CD14-positive monocyte (primary cell): ENCODE measurements around the gene MYH7B. TPM values are rescaled to one million over a fixed set of nuclear protein-coding genes. Genes with fewer than 3 reads are reported as not detected.
A peak's percentile ranks its signal among the peaks of the same experiment; 100 is the strongest.

Experiments used
- DNase-seq, 3 donors: peaks; one replicate each; pipeline ENCODE4 v3.0.0-alpha.2; 2011 to 2022
- H2AFZ ChIP-seq: 2 replicates; pipeline ENCODE4 v1.6.0; 2012; ENCODE audit warnings: mild to moderate bottlenecking, low read depth, low read length, inconsistent platforms; ENCODE audit not compliant: insufficient read depth, poor library complexity, severe bottlenecking
- H3K27ac ChIP-seq, 2 donors: 1 replicate in 1 of 2; 2 replicates in 1 of 2; pipeline ENCODE4 v1.5.1; 2012 to 2013; ENCODE audit warnings: low read length in 2 of 2, control low read depth in 1 of 2, inconsistent platforms in 1 of 2, low read depth in 1 of 2, mild to moderate bottlenecking in 1 of 2
- H3K27me3 ChIP-seq, 2 donors: one replicate each; pipeline versions ENCODE4 v1.6.0 to v1.6.1; 2011 to 2013; ENCODE audit warnings: low read length in 2 of 2; ENCODE audit not compliant: control insufficient read depth in 2 of 2, insufficient read depth in 2 of 2
- H3K36me3 ChIP-seq, 2 donors: replicated peaks in 1 of 2; 1 replicate in 1 of 2; 2 replicates in 1 of 2; pipeline versions ENCODE4 v1.5.1 to v1.6.1; 2012 to 2013; ENCODE audit warnings: low read length in 2 of 2, control low read depth in 1 of 2, inconsistent platforms in 1 of 2, mild to moderate bottlenecking in 1 of 2; ENCODE audit not compliant: insufficient read depth in 2 of 2, control insufficient read depth in 1 of 2
- H3K4me1 ChIP-seq, 2 donors: 1 replicate in 1 of 2; 2 replicates in 1 of 2; pipeline versions ENCODE4 v1.5.1 to v1.6.1; 2012 to 2013; ENCODE audit warnings: low read length in 2 of 2, control low read depth in 1 of 2, inconsistent platforms in 1 of 2, mild to moderate bottlenecking in 1 of 2, moderate library complexity in 1 of 2; ENCODE audit not compliant: insufficient read depth in 2 of 2, control insufficient read depth in 1 of 2
- H3K4me2 ChIP-seq: replicated peaks from 2 replicates; pipeline ENCODE3; 2012; ENCODE audit warnings: low read length, moderate library complexity, mild to moderate bottlenecking; ENCODE audit not compliant: poor library complexity, severe bottlenecking; ENCODE audit errors: extremely low read depth
- H3K4me3 ChIP-seq, 3 experiments: fragments of 200-600 bp in 1 of 3; sonication (generic) in 1 of 3; replicated peaks in 1 of 3; 1 replicate in 2 of 3; 2 replicates in 1 of 3; pipeline ENCODE4 v1.5.1; 2011 to 2013; ENCODE audit warnings: low read length in 3 of 3, mild to moderate bottlenecking in 3 of 3, control low read depth in 2 of 3, low read depth in 2 of 3, inconsistent platforms in 1 of 3, moderate library complexity in 1 of 3
- H3K79me2 ChIP-seq: 2 replicates; pipeline ENCODE4 v1.6.0; 2012; ENCODE audit warnings: mild to moderate bottlenecking, control low read depth, inconsistent platforms, low read length, moderate library complexity; ENCODE audit not compliant: insufficient read depth
- H3K9ac ChIP-seq: 2 replicates; pipeline ENCODE4 v1.6.0; 2017; ENCODE audit warnings: low read length, mild to moderate bottlenecking; ENCODE audit not compliant: insufficient read depth, poor library complexity, severe bottlenecking
- H3K9me3 ChIP-seq, 2 donors: replicated peaks in 1 of 2; 1 replicate in 1 of 2; 2 replicates in 1 of 2; pipeline versions ENCODE4 v1.5.1 to v1.6.1; 2012 to 2013; ENCODE audit warnings: low read length in 2 of 2, control low read depth in 1 of 2; ENCODE audit not compliant: control insufficient read depth in 1 of 2, insufficient read depth in 1 of 2
- H4K20me1 ChIP-seq: 2 replicates; pipeline ENCODE4 v1.6.0; 2012; ENCODE audit warnings: mild to moderate bottlenecking, low read length, control low read depth, moderate library complexity; ENCODE audit not compliant: insufficient read depth
- H3K27ac Mint-ChIP-seq, 7 donors: one replicate each; pipeline ENCODE4 v1.8.0; 2020; ENCODE audit warnings: mild to moderate bottlenecking in 7 of 7, mixed read lengths in 7 of 7, moderate library complexity in 6 of 7, inconsistent platforms in 2 of 7
- H3K27me3 Mint-ChIP-seq, 3 donors: one replicate each; pipeline ENCODE4 v1.8.0; 2021 to 2022; ENCODE audit warnings: low read depth in 3 of 3, mild to moderate bottlenecking in 3 of 3, mixed read lengths in 3 of 3, moderate library complexity in 3 of 3, inconsistent platforms in 1 of 3
- H3K36me3 Mint-ChIP-seq, 2 donors: one replicate each; pipeline ENCODE4 v1.8.0; 2020; ENCODE audit warnings: mixed read lengths in 2 of 2, inconsistent platforms in 1 of 2, mild to moderate bottlenecking in 1 of 2
- H3K4me1 Mint-ChIP-seq: one replicate; pipeline ENCODE4 v1.8.0; 2020; ENCODE audit warnings: mild to moderate bottlenecking, mixed read lengths
- H3K4me3 Mint-ChIP-seq, 2 donors: one replicate each; pipeline ENCODE4 v1.8.0; 2020; ENCODE audit warnings: mild to moderate bottlenecking in 2 of 2, mixed read lengths in 2 of 2, moderate library complexity in 1 of 2
- H3K9me3 Mint-ChIP-seq, 7 donors: one replicate each; pipeline ENCODE4 v1.8.0; 2020 to 2022; ENCODE audit warnings: mixed read lengths in 7 of 7, mild to moderate bottlenecking in 6 of 7, moderate library complexity in 6 of 7, inconsistent platforms in 2 of 7
- CTCF ChIP-seq: fragments of 200-600 bp; IDR thresholded peaks from one replicate; pipeline ENCODE4 v1.8.0; 2022; ENCODE audit warnings: antibody characterized with exemption, mild to moderate bottlenecking
- WGBS: methylation state at CpG from one replicate; pipeline ENCODE4 v1.1.5; 2013; ENCODE audit warnings: missing lambda C conversion rate; ENCODE audit not compliant: insufficient coverage; 5-methylcytosine and 5-hydroxymethylcytosine counted together
- intact Hi-C, 2 donors: fragments of 100-400 bp; cut with micrococcal nuclease; formaldehyde crosslinking; loops; one replicate each; pipeline versions ENCODE4 v1.15.0 to v1.15.1; 2023
- polyA plus RNA-seq, 3 donors: library from polyadenylated mRNA; depleted of rRNA in 1 of 3; unstranded in 2 of 3; stranded (reverse) in 1 of 3; fragments of 300-500 nt in 2 of 3; fragments of >200 nt in 1 of 3; fragmentation: Illumina TruSeq in 2 of 3; gene quantifications; 1 replicate in 2 of 3; 2 replicates in 1 of 3; pipeline ENCODE4 v1.2.3, GENCODE V29; 2012 to 2021

The MYH7B gene
- polyA plus RNA-seq, 3 donors = 0.75 TPM; not detected in 2

DNA sequence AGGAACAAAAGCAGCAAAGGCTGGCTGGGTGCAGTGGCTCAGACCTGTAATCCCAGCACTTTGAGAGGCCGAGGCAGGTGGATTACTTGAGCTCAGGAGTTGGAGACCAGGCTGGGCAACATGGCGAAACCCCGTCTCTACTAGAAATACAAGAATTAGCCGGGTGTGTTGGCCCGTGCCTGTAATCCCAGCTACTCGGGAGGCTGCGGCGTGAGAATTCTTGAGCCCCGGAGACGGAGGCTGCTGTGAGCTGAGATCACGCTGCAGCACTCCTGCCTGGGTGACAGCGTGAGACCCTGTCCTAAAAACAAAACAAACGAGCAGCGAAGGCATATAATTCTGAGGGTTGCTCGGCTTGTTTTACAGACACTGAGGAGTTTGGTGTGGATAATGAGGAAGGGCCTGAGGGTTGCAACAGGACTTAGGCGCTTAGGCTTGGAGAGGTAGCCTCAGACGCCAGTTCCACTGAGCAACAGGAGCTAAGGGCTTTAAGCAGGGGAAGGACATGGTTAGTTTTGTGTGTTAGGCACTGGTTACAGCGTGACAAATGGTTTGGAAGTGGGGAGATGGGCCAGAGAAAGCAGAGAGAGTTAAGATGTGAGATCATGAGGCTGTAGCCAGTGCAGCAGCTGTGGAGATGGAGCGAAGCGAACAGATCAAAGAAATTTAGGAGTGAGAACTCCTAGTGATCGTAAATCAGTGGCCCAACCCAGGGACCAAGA is 1.2 kb downstream of the MYH7B start:
- DNase-seq = no peak
- no peak for TF ChIP-seq CTCF
- peaks cover 13 to 14% of the 10 kb centered on the region in 2 donors for H3K4me1 ChIP-seq
- no peak overlapping the region for H3K4me2 ChIP-seq
- H3K27me3 ChIP-seq = no peaks in the 10 kb centered on the region
- intact Hi-C loops = loop anchor here in 1 of 2 donors (5.0 to 10.0 kb wide), 3 partner anchors 65 to 138 kb away; partner anchors contain the start of genes NCOA6 and TRPC4AP
- no peak overlapping the region for H3K27ac ChIP-seq
- peak overlapping the region in 5 of 7 donors; percentile 3 to 99 (median 72) for H3K27ac Mint-ChIP-seq
- no peak overlapping the region for H2AFZ ChIP-seq
- H3K9ac ChIP-seq = no peak overlapping the region
- peaks cover 21% of the 10 kb centered on the region for H3K4me1 Mint-ChIP-seq
- peaks cover 0 to 3% (median 0%) of the 10 kb centered on the region in 3 donors for H3K27me3 Mint-ChIP-seq
- H3K4me3 ChIP-seq = no peak overlapping the region
- no peaks in the 10 kb centered on the region for H4K20me1 ChIP-seq
- H3K36me3 Mint-ChIP-seq = no peaks in the 10 kb centered on the region
- no peaks in the 10 kb centered on the region for H3K9me3 ChIP-seq
- H3K36me3 ChIP-seq = peaks cover 0 to 2% of the 10 kb centered on the region in 2 donors
- H3K4me3 Mint-ChIP-seq = peak overlapping the region in 1 of 2 donors; percentile 3
- WGBS = 98% methylated on average over 21 of the region's 21 CpGs
- H3K9me3 Mint-ChIP-seq = peaks cover 0 to 3% (median 0%) of the 10 kb centered on the region in 7 donors
- H3K79me2 ChIP-seq = peaks cover 5% of the 10 kb centered on the region

GRCh38 chr20:34964486-34964885 is 8.8 kb downstream of the MYH7B start:
- H3K79me2 ChIP-seq = no peaks in the 10 kb centered on the region
- H3K9ac ChIP-seq = no peak overlapping the region
- intact Hi-C loops = loop anchor here in 1 of 2 donors (5.0 kb wide), 1 partner anchor 132 kb away; no protein-coding TSS in a partner anchor
- no peaks in the 10 kb centered on the region for H4K20me1 ChIP-seq
- H3K4me3 ChIP-seq = no peak overlapping the region
- no peaks in the 10 kb centered on the region for H3K9me3 ChIP-seq
- H3K27ac ChIP-seq = no peak overlapping the region
- H3K36me3 ChIP-seq = no peaks in the 10 kb centered on the region
- H3K4me3 Mint-ChIP-seq = no peak overlapping the region
- H2AFZ ChIP-seq = no peak overlapping the region
- H3K27me3 ChIP-seq = no peaks in the 10 kb centered on the region
- no peak overlapping the region for H3K27ac Mint-ChIP-seq
- H3K4me1 Mint-ChIP-seq = peaks cover 4% of the 10 kb centered on the region
- WGBS = no CpG with 5 or more reads among the region's 5 CpGs
- H3K9me3 Mint-ChIP-seq = peaks cover 0 to 3% (median 0%) of the 10 kb centered on the region in 7 donors
- no peak overlapping the region for H3K4me2 ChIP-seq
- no peak for TF ChIP-seq CTCF
- peaks cover 0 to 2% (median 0%) of the 10 kb centered on the region in 3 donors for H3K27me3 Mint-ChIP-seq
- no peaks in the 10 kb centered on the region for H3K4me1 ChIP-seq
- H3K36me3 Mint-ChIP-seq = no peaks in the 10 kb centered on the region
- DNase-seq = no peak
